NCI-H2081 treated with DMSO at 0.1 percent for 48 hours (cell line): ENCODE measurements around the gene RTEL1.
"Not testable (repeated sequence)": the region's sequence is repeated elsewhere in the genome, so short reads cannot be mapped to it uniquely, and the experiment has no call there.

Experiments
- DNase-seq: peaks from one replicate; lab custom pipeline; 2025; lab: John Stamatoyannopoulos, UW

Gene RTEL1

DNA sequence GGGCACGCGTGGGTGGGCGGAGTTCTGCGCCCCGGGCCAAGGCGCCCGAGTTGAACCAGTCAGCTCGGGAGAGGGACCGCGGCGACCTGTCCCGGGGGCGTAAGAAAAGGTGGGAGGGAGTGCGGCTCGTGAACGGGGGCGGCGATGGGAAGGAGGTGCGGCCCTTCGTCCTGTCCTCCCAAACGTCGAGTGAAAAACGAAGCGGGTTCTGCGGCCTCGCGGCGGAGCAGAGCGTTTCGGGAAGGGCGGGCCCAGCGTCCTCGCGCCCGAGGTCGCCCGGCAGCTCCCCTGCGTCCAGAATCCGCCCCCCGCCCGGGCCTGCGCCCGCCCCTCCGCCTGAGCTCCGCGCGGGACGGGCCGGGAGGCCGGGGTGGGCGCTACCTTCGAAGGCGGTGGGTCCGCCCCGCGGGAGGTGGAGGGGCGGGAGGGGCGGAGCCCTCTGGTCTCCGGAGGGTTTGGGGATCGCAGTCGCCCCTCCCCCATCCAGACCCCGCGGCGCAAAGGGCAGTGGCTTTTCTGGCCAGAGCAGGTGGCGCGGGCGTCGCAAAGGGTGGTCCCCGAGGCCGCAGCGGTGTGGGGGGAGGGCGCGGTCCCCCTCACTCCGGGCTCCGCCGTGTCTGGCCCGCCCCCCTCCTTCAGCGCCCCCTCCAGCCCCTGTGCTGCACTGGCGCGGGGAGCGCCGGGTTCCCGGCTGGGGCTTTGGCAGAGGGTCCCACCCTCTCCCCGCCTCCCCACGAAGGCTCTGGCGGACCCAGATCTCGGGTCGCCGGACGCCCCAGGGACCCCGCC, 5.7 kb upstream of the RTEL1 start:
- DNase-seq: no peak

DNA sequence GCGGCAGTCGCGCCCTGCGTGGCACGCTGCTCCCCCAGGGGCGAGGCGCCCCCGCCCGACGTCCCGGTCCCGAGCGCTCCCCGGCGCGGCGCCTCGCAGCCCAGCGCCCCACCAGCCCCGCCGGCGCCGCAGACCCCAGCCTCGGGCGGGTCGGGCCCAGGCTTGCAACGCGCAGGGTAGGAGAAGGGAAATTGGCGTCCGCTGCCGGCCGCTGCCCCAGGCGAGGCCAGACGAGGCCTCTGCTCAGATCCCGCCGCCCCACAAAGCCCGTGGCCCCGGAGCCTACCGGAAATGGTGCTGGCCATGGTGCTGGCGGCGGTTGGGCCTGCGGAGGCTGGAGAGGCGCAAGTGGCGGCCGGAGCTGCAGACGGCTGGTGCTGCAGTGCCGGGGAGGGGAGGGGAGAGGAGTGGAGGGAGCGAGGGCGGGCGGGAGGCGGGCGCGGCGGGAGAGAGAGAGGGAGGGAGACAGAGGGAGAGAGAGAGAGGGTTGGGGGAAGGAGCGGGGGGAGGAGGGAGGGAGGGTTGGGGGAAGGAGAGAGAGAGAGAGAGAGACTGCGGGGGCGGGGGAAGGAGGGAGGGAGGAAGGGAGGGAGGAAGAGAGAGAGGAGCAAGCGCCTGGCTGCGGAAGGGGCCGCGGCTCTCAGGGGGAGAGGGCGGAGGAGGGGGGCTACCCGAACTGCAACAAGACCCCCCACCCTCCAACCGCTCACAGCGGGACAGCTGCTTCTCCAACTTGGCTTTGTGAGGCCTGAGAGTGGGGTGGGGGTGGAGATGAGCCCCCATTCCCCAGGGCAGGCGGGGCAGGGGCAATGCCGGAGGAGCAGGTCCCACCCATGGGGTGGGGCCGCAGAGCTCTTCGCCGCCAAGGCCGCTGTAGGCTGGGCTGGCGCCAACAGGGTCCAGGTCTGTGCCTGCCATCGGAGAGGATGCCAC, 4.8 kb upstream of the RTEL1 start, which contains the start of gene STMN3:
Gene STMN3, minus strand, starts transcription at position 384 of the 933 bp plus-strand sequence. Its CDS starts 79 bp downstream, at position 305.
- DNase-seq: no peak

DNA sequence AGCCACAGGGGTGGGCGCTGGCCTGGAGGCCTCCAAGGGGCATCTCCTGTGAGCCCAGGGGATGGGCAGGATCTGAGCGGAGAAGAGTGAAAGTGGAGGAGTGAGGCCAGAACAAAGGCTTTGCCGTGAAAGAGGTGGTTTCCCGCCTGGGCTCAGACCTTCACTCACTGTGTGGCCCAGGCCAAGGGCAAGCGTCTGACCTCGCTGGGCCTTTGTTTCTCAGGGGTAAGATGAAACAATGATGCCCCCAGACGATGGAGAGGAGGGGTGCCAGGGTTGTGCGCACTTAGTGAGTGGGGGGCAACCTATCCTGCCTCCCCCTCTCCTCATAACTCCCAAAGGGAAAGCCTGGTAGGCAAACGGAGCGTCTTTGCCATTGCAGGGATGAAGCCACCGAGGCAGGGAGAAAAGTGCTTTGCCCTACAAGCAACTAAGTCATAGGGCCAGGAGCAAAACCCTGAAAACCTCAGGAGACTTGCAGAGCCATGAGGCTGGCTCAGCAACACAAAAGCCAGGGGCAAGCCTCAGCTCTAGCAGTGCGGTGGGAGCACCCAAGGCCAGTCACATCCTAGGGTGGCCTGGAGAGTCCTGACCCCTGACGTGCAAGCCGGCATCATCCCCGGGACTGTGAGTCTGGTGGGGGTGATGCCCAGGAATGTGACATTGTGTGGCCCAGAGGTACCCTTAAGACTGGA, 4.0 kb upstream of the RTEL1 start:
- no peak for DNase-seq

DNA sequence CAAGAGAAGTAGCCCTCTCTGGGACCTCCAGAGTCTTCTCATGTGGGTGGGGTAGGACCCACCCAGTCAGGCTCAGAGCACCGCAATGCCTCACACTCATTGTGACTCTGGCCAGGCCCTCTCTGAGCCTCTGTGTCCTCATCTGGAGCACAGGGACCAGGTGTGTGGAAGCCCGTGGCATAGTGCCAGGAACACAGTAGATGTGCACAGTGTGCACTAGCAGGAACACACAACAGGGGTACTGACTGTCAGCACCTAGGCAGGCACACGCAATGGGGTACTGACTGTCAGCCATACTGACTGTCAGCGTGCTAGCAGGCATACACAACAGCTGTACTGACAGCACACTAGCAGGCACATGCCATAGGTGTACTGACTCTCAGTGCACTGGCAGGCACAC, 2.9 kb upstream of the RTEL1 start:
- DNase-seq: no peak

DNA sequence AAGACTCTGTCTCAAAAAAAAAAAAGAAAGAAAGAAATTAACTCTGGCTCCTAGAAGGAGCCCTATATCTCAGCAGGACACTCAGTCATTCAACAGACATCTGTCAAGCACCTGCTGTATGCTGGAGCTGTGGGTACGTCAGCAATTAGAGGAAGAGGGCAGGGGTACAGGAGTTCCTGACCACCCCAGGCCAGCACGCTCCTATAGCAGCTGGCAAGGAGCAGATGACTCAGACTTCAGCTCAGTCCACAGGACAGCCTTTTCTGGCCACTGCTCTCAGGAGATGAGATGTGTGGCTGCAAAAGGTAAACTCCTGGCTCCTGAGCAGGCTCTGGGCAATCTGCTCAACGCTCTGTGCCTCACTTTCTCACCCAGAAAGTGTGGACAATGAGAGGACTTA, 1.7 kb upstream of the RTEL1 start:
- DNase-seq: no peak

DNA sequence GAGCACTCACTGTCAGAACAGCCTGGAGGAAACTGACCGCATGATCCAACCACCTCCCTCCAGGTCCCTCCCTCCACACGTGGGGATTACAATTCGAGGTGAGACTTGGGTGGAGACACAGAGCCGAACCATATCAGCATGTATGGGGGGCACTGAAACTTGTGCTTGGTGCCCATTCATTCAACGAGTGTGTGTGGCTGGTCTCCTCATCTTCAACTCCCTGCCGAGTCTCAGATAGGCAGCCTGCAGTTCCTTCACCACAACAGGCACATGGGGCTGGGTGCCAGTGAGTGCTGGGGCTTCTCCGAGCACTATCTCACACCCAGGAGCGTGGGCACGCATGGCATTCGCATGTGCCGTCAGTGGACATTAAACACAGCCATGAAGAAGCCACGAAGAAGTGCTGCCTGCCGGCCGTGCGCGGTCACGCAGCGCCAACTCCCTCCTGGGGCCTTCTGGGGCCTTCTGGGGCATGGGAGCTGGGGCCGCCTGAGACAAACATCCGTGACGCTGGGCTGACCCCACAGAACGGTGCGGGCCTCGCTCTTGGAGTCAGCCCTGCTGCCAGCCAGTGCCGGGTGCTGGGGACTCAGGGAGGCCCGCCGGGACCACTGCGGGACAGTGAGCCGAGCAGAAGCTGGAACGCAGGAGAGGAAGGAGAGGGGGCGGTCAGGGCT, 714 bp upstream of the RTEL1 start:
- DNase-seq: no peak

DNA sequence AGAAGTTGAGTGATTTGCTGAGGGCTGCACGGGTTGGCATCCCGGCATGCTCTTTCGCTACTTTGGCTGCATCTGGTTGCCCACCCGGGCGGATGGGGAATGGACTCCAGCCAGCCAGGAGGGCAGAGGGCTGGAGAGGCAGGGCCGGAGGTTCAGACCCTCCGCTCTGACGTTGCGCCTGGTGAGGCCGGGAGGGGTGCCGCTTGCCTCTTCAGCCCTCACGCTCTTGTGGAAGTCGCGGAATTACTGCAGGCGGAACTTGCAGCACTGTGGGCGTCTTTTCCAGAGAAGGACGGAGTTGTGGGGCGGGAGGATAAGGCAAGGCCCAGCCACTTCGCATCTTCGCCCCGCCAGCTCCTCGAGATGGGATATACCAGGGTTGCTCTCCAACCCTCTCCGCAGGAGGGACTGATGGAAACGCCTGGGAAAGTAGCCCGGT, 656 bp downstream of the RTEL1 start:
- no peak for DNase-seq

DNA sequence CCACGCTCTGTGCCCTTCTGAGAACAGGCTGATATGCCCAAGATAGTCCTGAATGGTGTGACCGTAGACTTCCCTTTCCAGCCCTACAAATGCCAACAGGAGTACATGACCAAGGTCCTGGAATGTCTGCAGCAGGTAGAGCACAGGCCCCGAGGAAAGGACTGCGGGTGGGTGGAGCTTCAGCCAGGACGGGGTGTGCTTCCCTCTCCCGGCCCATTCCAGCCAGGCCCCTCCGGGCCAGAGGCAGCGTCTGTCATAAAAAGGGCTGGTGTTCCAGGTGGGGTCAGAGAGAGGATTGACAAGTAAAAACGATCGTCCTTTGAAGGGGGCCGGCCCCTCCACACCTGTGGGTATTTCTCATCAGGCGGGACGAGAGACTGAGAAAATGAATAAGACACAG, 1.3 kb downstream of the RTEL1 start:
- DNase-seq: no peak

DNA sequence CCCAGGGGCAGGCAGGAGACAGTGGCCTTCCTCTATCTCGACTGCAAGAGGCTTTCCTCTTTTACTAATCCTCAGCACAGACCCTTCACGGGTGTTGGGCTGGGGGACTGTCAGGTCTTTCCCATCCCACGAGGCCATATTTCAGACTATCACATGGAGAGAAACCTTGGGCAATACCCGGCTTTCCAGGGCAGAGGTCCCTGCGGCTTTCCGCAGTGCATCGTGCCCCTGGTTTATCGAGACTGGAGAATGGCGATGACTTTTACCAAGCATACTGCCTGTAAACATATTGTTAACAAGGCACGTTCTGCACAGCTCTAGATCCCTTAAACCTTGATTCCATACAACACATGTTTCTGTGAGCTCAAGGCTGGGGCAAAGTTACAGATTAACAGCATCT, 2.1 kb downstream of the RTEL1 start:
- DNase-seq: not testable (repeated sequence)

DNA sequence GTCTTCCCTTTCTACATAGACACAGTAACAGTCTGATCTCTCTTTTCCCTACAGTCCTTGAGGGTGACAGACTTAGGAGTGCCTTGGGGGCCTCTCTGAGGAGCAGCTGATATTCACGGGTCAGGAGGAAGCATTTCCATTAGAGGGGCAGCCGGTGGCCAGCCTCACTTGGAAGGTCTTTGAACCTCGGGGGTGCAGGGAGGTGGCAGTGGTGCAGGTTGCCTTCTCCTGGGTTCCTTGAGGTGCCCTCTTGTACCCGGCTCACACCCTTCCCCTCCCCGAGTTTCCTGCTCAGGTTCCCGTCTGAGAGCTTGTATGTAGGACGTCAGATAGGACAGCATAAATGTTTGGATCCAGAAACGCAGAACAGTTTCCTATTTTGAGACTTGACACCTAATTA, 2.5 kb downstream of the RTEL1 start:
- DNase-seq: no peak

DNA sequence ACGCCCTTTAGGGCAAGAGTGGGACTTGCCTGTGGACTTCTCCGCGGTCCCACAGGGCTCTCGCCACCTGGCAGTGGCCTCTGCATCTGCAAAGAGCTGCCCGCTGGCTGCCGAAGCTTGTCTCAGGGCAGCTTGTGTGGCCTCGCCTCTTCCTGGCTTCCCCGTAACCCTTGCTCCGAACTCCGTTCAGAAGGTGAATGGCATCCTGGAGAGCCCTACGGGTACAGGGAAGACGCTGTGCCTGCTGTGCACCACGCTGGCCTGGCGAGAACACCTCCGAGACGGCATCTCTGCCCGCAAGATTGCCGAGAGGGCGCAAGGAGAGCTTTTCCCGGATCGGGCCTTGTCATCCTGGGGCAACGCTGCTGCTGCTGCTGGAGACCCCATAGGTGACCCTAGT, 3.0 kb downstream of the RTEL1 start:
- DNase-seq: no peak

DNA sequence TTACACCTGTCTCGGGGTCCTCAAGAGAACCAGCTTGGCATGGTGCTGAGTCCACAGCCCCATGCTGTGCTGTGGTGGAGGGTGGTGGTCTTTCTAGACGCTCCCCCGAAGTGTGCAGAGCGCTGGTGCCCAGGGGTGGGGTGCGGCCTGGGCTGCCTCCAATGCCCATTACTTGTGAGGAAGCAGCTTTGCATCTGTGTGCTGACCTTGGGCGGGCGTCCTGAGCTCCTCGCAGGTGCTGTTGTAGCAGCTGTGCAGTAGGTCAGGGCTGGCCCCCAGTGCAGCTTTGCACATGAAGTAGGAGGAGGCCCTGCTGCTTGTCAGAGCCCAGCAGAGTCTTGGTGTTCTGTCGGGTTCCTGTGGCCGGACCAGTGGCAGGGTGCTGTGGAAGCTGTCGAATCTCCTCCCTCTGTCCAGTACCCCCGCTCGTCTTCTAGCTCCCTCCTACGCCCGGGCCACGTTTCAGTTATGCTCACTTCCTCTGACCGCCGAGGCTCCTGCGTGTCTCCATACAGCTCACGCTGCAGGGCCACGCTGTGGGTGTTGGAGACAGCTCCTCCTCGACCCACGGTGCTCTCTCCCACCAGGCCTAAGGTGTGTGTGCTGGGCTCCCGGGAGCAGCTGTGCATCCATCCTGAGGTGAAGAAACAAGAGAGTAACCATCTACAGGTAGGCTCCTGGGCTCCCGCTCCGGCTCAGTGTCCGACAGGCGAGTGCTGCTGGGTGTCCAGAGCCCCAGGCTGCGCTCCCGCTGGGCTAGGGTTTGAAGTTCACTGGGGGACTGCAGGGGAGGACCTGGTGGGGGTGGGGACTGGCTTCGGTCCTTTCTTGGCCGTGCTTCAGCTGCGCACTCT, 4.1 kb downstream of the RTEL1 start:
- DNase-seq: no peak

DNA sequence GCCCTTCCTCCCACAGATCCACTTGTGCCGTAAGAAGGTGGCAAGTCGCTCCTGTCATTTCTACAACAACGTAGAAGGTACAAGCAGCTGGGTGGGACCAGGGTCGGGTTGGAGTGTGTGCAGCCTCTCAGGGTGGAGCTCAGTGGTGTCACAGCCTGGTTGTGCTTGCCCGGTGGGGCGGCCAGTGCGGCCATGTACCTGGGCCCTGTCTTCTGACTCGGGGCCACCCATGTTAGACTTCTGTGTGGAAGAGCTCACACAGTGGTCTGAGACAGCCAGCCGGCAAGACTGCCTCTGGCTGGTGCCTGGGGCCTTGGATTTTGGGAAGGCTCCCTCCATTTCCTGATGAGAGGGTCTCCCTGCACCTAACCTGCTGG, 4.7 kb downstream of the RTEL1 start:
- DNase-seq: no peak

DNA sequence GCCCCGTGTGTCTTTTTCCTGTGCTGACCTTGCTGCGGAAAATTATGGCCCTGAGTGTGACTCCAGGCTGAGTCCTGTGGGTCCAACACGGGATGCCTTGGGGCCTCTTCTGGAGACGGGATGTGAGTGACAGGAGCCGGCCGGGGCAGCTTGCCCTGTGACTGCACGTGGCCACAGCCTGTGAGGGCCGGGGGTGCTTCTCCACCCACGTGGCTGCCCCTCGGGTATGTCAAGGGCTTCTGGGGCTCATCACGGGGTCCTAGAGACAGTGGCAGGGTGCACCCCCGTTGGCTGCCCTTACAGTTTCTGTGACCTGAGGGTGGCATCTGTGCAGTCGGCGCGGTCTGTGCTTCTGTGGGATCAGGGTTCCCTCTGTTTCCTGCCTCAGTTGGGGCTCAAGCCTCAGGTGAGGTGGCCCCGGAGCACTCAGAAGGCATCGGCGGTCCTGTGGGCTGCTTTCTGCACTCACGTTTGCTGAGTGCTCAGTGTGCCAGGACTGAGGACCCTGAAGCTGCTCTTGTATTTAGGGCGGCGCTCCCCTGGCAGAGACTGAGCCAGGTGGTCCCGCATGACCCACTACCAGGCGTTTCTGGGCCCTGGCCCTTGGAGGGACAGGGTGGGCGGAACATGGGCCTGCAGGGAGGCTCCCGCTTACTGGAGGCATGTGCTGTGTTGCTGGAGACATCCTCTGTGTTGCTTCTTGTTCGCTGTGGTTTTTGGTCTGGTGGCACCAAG, 5.4 kb downstream of the RTEL1 start:
- no peak for DNase-seq

DNA sequence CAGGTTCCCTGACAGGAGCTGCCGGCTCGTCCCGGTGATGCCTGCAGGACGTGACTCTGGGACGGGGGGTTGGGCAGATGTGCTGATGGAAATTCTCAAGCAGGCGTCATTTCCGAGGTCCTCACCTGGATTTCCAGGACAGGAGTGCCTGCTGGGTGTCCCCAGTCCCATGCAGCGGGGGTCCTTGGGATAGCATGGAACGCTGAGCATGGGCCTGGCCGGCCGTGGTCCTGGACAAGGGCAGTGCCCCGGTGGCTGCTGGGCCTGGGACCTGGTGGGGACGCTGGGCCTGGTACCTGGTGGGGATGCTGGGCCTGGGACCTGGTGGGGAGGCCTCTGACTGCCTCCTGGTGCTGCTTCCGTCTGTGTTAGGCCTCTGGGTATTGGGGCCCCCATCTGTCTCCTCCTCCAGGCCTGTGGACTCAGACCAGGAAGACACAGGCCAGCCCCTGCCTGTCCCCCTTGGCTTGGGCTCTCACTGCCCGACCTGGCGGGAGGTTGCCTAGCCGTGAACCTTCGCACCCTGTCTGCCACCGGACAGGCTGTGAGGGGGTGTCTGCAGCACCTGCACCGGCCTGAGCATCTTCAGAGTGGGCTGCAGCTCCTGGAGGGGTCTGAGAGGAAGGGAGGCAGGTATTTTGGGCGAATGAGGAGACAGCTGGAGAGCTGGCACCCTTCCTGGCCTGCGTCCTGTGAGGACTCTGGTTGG, 6.2 kb downstream of the RTEL1 start:
- no peak for DNase-seq

DNA sequence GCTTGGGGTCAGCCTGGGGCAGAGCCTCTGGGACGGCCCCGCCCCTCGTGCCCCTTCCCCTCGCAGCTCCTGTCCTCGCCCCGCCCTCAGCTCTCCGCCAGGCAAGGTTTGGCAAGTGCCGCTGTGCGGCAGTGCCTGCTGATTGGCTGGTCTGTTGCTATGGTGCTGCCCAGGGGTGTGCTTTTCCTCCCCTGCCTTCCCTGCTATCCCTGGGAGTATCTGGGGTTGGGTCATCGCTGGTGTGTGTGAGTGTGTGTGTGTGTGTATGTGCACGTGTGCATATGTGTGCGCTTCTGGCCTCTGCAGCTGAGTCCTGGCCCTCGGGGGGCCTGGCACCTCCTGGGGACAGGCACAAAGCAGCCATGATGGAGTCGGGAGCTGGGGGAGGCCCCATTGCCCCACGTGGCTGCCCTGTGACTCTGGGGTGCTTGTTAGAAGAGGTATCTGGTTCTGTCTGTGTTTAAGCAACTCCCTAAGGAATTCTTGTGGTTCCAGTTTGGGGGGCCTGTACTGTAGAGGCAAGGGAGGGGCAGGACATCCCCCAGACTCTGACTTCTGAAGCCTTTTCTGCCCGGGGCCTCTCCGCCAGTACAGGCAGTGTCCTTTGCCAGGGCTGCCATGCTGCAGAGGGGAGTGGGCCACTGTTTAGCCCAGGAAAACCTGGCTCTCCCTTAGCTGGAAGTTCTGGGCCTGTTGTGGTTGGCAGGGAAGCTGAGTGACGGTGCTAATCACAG, 6.9 kb downstream of the RTEL1 start:
- DNase-seq: no peak

DNA sequence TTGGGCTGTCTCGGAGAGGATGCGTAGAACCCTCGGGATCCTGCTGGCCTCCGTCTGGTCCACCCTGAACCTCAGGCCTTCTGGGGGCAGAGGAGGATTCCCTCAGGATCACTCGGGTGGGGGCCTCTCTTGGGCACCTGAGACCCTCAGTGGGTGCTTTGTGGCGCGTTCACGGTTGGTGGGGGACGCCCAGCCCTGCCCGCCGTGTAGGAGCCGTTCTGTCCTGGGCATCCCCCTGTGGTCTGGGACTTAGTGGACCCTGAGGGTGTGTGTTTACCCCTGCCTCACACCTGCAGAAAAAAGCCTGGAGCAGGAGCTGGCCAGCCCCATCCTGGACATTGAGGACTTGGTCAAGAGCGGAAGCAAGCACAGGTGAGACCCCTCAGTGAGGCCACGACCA, 7.6 kb downstream of the RTEL1 start:
- DNase-seq: no peak

DNA sequence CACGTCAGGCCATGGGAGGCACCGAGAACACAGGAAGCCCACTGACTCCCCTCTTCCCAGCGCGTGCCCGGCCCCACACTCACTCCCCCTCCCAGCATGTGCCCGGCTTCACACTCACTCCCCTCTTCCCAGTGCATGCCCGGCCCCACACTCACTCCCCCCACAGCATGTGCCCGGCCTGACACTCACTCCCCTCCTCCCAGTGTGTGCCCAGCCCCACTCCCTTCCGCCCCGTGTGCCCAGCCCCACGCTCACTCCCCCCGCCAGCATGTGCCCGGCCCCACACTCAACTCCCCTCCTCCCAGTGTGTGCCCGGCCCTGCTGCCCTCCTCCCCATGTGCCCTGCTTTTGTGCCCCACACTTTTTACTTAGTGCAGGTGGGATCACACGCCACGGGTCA, 9.7 kb downstream of the RTEL1 start:
- no peak for DNase-seq

DNA sequence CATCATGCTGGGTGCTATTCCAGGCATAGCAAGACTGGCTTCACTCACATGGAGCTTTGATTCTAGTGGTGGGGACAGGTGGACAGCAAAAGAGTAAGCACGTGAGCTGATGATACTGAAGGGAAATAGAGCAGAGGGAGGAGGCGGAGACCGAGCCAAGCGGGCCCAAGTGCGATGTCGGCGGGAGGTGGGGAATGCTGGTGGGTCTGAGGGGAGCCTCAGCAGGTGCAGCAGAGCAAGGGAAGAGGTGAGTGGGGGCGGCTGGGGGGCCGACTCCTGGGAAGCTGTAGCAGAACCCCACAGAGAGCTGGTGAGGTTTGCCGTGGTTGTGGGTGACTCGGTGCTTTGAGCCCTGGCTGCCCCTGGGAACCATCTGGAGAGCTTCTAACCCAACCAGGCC, 10.2 kb downstream of the RTEL1 start:
- DNase-seq: no peak
